GM12878 (cell line): ENCODE measurements around the gene ATCAY. TPM values are rescaled to one million over a fixed set of nuclear protein-coding genes. Genes with fewer than 3 reads are reported as not detected.

Source experiments
- ATAC-seq: fragments of 200-7000 bp; cut with Tn5 transposase; 3 replicates; pipeline ENCODE4 v1.9.1; 2020; ENCODE audit warnings: mild to moderate bottlenecking, moderate library complexity
- BruUV-seq: library from RNA; stranded (reverse); fragments of 400-500 nt; replicated peaks from 2 replicates; lab custom pipeline; 2021; lab: Mats Ljungman, UMichigan
- CTCF ChIA-PET: fragments of 300-600 bp; sonication (Branson Sonifier 250); formaldehyde crosslinking; extraction: SDS; loops from one replicate; lab custom pipeline; 2021; ENCODE audit warnings: inconsistent platforms; lab: Yijun Ruan, JAX
- POLR2A ChIA-PET: fragments of 350-600 bp; formaldehyde crosslinking; extraction: SDS; loops from one replicate; lab custom pipeline; 2021; ENCODE audit warnings: inconsistent platforms; lab: Charles Lee
- RAD21 ChIA-PET: fragments of 300-600 bp; sonication (Branson Sonifier 250); formaldehyde crosslinking; loops from one replicate; lab custom pipeline; 2023; ENCODE audit warnings: antibody characterized with exemption; ENCODE audit not compliant: unreplicated experiment; lab: Charles Lee
- SMC1A ChIA-PET: fragments of 300-600 bp; sonication (Branson Sonifier 250); formaldehyde crosslinking; loops from one replicate; lab custom pipeline; 2023; ENCODE audit not compliant: unreplicated experiment, uncharacterized antibody; lab: Charles Lee
- DNase-seq: peaks from one replicate; pipeline ENCODE4 v3.0.0-alpha.2; 2011; ENCODE audit warnings: low read depth, low spot score
- FAIRE-seq: peaks from 3 replicates; lab custom pipeline; 2011; peaks lifted over from hg19 to GRCh38; lab: Jason Lieb, UNC
- H2AFZ ChIP-seq: 2 replicates; pipeline ENCODE4 v1.6.0; 2011; ENCODE audit warnings: low read depth, low read length, control low read depth; ENCODE audit not compliant: control insufficient read depth
- H3K27ac ChIP-seq: 2 replicates; pipeline ENCODE4 v1.5.1; 2011; ENCODE audit warnings: control low read depth; ENCODE audit not compliant: control insufficient read depth, insufficient read depth
- H3K27me3 ChIP-seq, 2 experiments: replicated peaks in 1 of 2; 2 replicates each; pipeline versions ENCODE4 v1.6.0 to v1.6.1; 2011; ENCODE audit warnings: low read length in 1 of 2; ENCODE audit not compliant: control insufficient read depth in 2 of 2, insufficient read depth in 2 of 2
- H3K36me3 ChIP-seq, 2 experiments: 2 replicates each; pipeline ENCODE4 v1.5.1; 2011; ENCODE audit warnings: low read length in 1 of 2; ENCODE audit not compliant: control insufficient read depth in 2 of 2, insufficient read depth in 2 of 2
- H3K4me1 ChIP-seq: 2 replicates; pipeline ENCODE4 v1.6.1; 2011; ENCODE audit warnings: mild to moderate bottlenecking, low read length, moderate library complexity, mixed read lengths; ENCODE audit not compliant: control insufficient read depth, insufficient read depth
- H3K4me2 ChIP-seq: 2 replicates; pipeline ENCODE4 v1.6.0; 2011; ENCODE audit warnings: control low read depth; ENCODE audit not compliant: control insufficient read depth, insufficient read depth
- H3K4me3 ChIP-seq: fragments of 200-600 bp; sonication (generic); 2 replicates; pipeline ENCODE4 v1.5.1; 2016
- H3K79me2 ChIP-seq: 2 replicates; pipeline ENCODE4 v1.6.0; 2011; ENCODE audit warnings: low read length; ENCODE audit not compliant: control insufficient read depth, insufficient read depth
- H3K9ac ChIP-seq: 2 replicates; pipeline ENCODE4 v1.8.0; 2011; ENCODE audit warnings: low read length, control low read depth, mixed read lengths; ENCODE audit not compliant: control insufficient read depth, insufficient read depth
- H3K9me3 ChIP-seq: replicated peaks from 3 replicates; pipeline ENCODE4 v1.5.1; 2011; ENCODE audit warnings: mild to moderate bottlenecking, low read length; ENCODE audit not compliant: control insufficient read depth, insufficient read depth
- H4K20me1 ChIP-seq: 2 replicates; pipeline ENCODE4 v1.6.0; 2011; ENCODE audit not compliant: control insufficient read depth, insufficient read depth
- CHD1 ChIP-seq: IDR thresholded peaks from 2 replicates; pipeline ENCODE4 v1.6.1; 2012; ENCODE audit warnings: low read depth, low read length, improper control_type of control experiment
- HSF1 ChIP-seq: fragments of 150-350 bp; IDR thresholded peaks from 2 replicates; pipeline ENCODE4 v1.6.1; 2014; ENCODE audit warnings: mild to moderate bottlenecking, low read depth, low read length
- NR2C2 ChIP-seq: IDR thresholded peaks from 2 replicates; pipeline ENCODE4 v1.6.1; 2011; ENCODE audit warnings: borderline replicate concordance, low read depth; ENCODE audit not compliant: control insufficient read depth, insufficient read length
- SMAD5 ChIP-seq: IDR thresholded peaks from 2 replicates; pipeline ENCODE4 v1.6.1; 2016; ENCODE audit warnings: antibody characterized with exemption, low read depth
- WGBS: methylation state at CpG from one replicate; pipeline ENCODE4 v1.1.6; 2016; ENCODE audit warnings: low lambda C conversion rate; ENCODE audit not compliant: insufficient replicate concordance, insufficient coverage; ENCODE audit errors: missing lambda C conversion rate; 5-methylcytosine and 5-hydroxymethylcytosine counted together
- in situ Hi-C: fragments of 300-500 bp; cut with MboI; formaldehyde crosslinking; loops from 9 replicates; pipeline ENCODE4 v1.14.3; 2018; ENCODE audit warnings: mixed read lengths
- intact Hi-C: fragments of 100-400 bp; cut with micrococcal nuclease; formaldehyde crosslinking; loops from one replicate; pipeline ENCODE4 v1.14.2; 2022; ENCODE audit not compliant: unreplicated experiment
- polyA plus RNA-seq, 11 experiments: library from polyadenylated mRNA; depleted of rRNA in 4 of 11; unstranded in 6 of 11; stranded (reverse) in 5 of 11; fragments of >200 nt; fragmentation: Nextera tagmentation in 4 of 11; fragmentation: Illumina TruSeq in 1 of 11; extraction: Ambion mirVana in 4 of 11; extraction: Trizol in 1 of 11; gene quantifications; 1 replicate in 1 of 11; 2 replicates in 10 of 11; pipeline versions ENCODE4 v1.2.1 to v1.2.3, GENCODE V29; 2011 to 2016; ENCODE audit warnings: inconsistent platforms in 2 of 11, missing spikeins in 2 of 11, low read depth in 1 of 11
- total RNA-seq, 4 experiments: library from RNA; depleted of rRNA in 3 of 4; stranded (reverse); fragments of >200 nt in 3 of 4; fragmentation: Illumina TruSeq in 1 of 4; extraction: Trizol in 1 of 4; gene quantifications; 2 replicates each; pipeline versions ENCODE4 v1.2.1 to v1.2.3, GENCODE V29; 2013 to 2021
- TF ChIP-seq, protein P1 (sequence below): fragments of 450-650 bp; IDR thresholded peaks from 2 replicates; pipeline ENCODE4 v1.6.1; 2017; ENCODE audit warnings: low read depth, mild to moderate bottlenecking, moderate library complexity
- TF ChIP-seq, protein P2 (sequence below): fragments of 450-650 bp; IDR thresholded peaks from 2 replicates; pipeline ENCODE4 v1.6.1; 2017; ENCODE audit warnings: antibody characterized with exemption, mild to moderate bottlenecking, moderate library complexity

ATCAY gene
- total and polyA plus RNA-seq, 10 of the 15 experiments (the other 5 are each of a cell fraction or from before 2014, with no cell fraction given) = under 0.01 to 0.04 (median 0.02) TPM; not detected in 4

DNA sequence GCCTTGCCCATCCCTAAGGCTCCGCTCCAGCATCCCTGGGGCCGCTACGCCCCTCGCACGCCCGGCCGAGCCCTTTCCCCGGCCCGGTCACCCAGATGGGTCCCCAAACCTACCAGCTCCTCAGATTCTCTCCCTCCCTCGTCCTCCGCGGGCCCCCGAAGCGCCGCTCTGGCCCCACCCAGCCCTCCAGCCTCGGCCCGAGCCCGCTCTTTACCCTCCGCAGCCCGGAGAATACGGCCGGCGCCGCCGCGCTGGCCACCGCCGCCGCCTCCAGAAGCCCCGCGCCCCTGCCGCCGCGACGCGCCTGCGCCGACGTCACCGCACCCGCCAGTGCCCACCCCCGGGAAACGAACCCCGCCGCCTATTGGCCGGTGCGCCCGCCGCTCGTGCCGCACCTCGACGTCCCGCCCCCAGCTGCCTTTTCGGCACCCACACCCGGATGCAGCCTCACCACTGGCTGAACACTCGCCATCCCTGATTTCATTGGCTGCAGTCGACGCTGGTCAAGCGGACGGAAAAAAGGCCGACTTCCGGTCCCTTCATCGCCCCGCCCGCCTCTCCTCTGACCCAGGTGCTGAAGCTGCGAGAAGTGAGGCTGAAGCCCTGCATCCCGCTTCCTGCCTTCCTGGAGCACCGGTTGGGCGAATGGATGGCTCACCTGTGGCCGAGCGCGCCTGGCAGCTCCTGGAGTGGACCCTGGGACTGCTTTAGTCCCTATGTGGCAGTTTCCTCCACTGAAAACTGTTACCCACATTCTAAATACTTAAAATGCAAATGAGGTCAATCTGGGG, 90.5 kb downstream of the ATCAY start, which contains the start of gene DAPK3 (continued):
- TF ChIP-seq, protein P1, sequence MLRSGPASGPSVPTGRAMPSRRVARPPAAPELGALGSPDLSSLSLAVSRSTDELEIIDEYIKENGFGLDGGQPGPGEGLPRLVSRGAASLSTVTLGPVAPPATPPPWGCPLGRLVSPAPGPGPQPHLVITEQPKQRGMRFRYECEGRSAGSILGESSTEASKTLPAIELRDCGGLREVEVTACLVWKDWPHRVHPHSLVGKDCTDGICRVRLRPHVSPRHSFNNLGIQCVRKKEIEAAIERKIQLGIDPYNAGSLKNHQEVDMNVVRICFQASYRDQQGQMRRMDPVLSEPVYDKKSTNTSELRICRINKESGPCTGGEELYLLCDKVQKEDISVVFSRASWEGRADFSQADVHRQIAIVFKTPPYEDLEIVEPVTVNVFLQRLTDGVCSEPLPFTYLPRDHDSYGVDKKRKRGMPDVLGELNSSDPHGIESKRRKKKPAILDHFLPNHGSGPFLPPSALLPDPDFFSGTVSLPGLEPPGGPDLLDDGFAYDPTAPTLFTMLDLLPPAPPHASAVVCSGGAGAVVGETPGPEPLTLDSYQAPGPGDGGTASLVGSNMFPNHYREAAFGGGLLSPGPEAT = no peak; the same call in 1 of the 2 replicates
- no peak for TF ChIP-seq NR2C2

GRCh38 chr19:3975144-3975543, 94.7 kb downstream of the ATCAY start:
- H3K36me3 ChIP-seq = peaks cover 17 to 40% of the 10 kb centered on the region in 2 experiments
- ChIA-PET CTCF (interaction anchor here (0.7 kb wide), 1 partner anchor 15 kb away, joined by 5 read pairs; no protein-coding TSS in a partner anchor), POLR2A (no interaction called here)
- no peak overlapping the region for H3K9ac ChIP-seq
- 93% methylated on average over 8 of the region's 8 CpGs for WGBS
- DNase-seq = no peak
- no peak overlapping the region for H3K4me2 ChIP-seq
- no peak overlapping the region for H2AFZ ChIP-seq
- no peak overlapping the region for H3K27ac ChIP-seq
- TF ChIP-seq CHD1 (no peak), HSF1 (no peak), SMAD5 (0 out of 2 replicates have a peak, but pooled peaks have one; percentile 20)
- TF ChIP-seq, protein P2, sequence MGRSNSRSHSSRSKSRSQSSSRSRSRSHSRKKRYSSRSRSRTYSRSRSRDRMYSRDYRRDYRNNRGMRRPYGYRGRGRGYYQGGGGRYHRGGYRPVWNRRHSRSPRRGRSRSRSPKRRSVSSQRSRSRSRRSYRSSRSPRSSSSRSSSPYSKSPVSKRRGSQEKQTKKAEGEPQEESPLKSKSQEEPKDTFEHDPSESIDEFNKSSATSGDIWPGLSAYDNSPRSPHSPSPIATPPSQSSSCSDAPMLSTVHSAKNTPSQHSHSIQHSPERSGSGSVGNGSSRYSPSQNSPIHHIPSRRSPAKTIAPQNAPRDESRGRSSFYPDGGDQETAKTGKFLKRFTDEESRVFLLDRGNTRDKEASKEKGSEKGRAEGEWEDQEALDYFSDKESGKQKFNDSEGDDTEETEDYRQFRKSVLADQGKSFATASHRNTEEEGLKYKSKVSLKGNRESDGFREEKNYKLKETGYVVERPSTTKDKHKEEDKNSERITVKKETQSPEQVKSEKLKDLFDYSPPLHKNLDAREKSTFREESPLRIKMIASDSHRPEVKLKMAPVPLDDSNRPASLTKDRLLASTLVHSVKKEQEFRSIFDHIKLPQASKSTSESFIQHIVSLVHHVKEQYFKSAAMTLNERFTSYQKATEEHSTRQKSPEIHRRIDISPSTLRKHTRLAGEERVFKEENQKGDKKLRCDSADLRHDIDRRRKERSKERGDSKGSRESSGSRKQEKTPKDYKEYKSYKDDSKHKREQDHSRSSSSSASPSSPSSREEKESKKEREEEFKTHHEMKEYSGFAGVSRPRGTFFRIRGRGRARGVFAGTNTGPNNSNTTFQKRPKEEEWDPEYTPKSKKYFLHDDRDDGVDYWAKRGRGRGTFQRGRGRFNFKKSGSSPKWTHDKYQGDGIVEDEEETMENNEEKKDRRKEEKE = no peak
- TF ChIP-seq, all 136 proteins: peak for 1
- Histone ChIP-seq H3K4me3 (no peak overlapping the region), H4K20me1 (peaks cover 20% of the 10 kb centered on the region), H3K9me3 (no peaks in the 10 kb centered on the region), H3K4me1 (peaks cover 3% of the 10 kb centered on the region), H3K79me2 (peaks cover 33% of the 10 kb centered on the region), H3K27me3 (no peaks in the 10 kb centered on the region)
- no peak for ATAC-seq
- in situ Hi-C loops = no loop called here
- RAD21 ChIA-PET = no interaction called here
- intact Hi-C loops = no loop called here
- no TSS peak for BruUV-seq
- FAIRE-seq = no peak
- SMC1A ChIA-PET = no interaction called here
